Gastrocnemius medialis (tissue), 4 donors: Measurements from ENCODE around the gene LDHB. TPM values are rescaled to one million over a fixed set of nuclear protein-coding genes. Genes with fewer than 3 reads are reported as not detected.
A peak's percentile ranks its signal among the peaks of the same experiment; 100 is the strongest.

Source experiments
- ATAC-seq, 2 donors: fragments of 150-250 bp; one replicate each; pipeline ENCODE4 v1.9.1; 2016
- DNase-seq, 2 donors: peaks; one replicate each; pipeline ENCODE4 v3.0.0-alpha.2; 2019
- H3K27ac ChIP-seq, 4 donors: fragments of 200-600 bp; sonication (generic); 1 replicate in 1 of 4; 2 replicates in 3 of 4; pipeline ENCODE4 v1.5.1; 2016 to 2018; ENCODE audit warnings: mild to moderate bottlenecking in 2 of 4, moderate library complexity in 1 of 4
- H3K27me3 ChIP-seq, 3 donors: fragments of 200-600 bp; sonication (generic) in 2 of 3; 1 replicate in 1 of 3; 2 replicates in 2 of 3; pipeline versions ENCODE4 v1.5.1 to v1.6.0; 2016 to 2019; ENCODE audit warnings: mild to moderate bottlenecking in 1 of 3, moderate library complexity in 1 of 3
- H3K36me3 ChIP-seq, 2 donors: fragments of 200-600 bp; sonication (generic) in 1 of 2; one replicate each; pipeline ENCODE4 v1.5.1; 2017 to 2018
- H3K4me1 ChIP-seq, 2 donors: fragments of 200-600 bp; sonication (generic) in 1 of 2; one replicate each; pipeline ENCODE4 v1.5.1; 2016 to 2017; ENCODE audit warnings: mild to moderate bottlenecking in 2 of 2
- H3K4me3 ChIP-seq, 4 donors: fragments of 200-600 bp; sonication (generic) in 3 of 4; 1 replicate in 1 of 4; 2 replicates in 3 of 4; pipeline ENCODE4 v1.5.1; 2016 to 2019; ENCODE audit warnings: mild to moderate bottlenecking in 2 of 4
- H3K9me3 ChIP-seq, 3 donors: fragments of 200-600 bp; sonication (generic) in 2 of 3; 1 replicate in 1 of 3; 2 replicates in 2 of 3; pipeline ENCODE4 v1.5.1; 2016 to 2019
- CTCF ChIP-seq, 5 experiments: fragments of 450-650 bp in 3 of 5; fragments of 200-600 bp in 2 of 5; sonication (generic) in 2 of 5; IDR thresholded peaks in 4 of 5; conservative IDR thresholded peaks in 1 of 5; 1 replicate in 4 of 5; 2 replicates in 1 of 5; pipeline ENCODE4 v1.5.1; 2016 to 2019; ENCODE audit warnings: antibody characterized with exemption in 5 of 5, mild to moderate bottlenecking in 3 of 5, moderate library complexity in 3 of 5
- POLR2A ChIP-seq, 2 donors: fragments of 450-650 bp; IDR thresholded peaks; one replicate each; pipeline ENCODE4 v1.6.1; 2017; ENCODE audit warnings: antibody characterized with exemption in 2 of 2, mild to moderate bottlenecking in 2 of 2, moderate library complexity in 2 of 2
- in situ Hi-C, 4 donors: fragments of 200-750 bp; cut with MboI; loops; one replicate each; pipeline versions ENCODE4 v1.15.0 to v1.8.0; 2017; ENCODE audit warnings: low sequenced_read_pairs in 4 of 4
- intact Hi-C: fragments of 100-400 bp; cut with DNase I; formaldehyde crosslinking; loops from one replicate; pipeline ENCODE4 v1.15.1; 2023; ENCODE audit warnings: low total_unique reads
- total RNA-seq, 4 donors: library from RNA; depleted of rRNA; stranded (reverse); fragments of >200 nt; gene quantifications; one replicate each; pipeline versions ENCODE4 v1.1.0 to v1.2.3, GENCODE V29; 2016

The LDHB gene
- total RNA-seq, 4 donors from 2014 or later = 76.4 to 229 (median 125) TPM

GRCh38 chr12:21614506-21614905 lies 43.1 kb downstream of the LDHB start:
- no peak overlapping the region for H3K27ac ChIP-seq
- ATAC-seq = no peak
- in situ Hi-C loops = no loop called here

GRCh38 chr12:21613931-21614330 lies 43.7 kb downstream of the LDHB start:
- in situ Hi-C loops (no loop called here), intact Hi-C loops (no loop called here)
- no peak overlapping the region for H3K4me3 ChIP-seq
- DNase-seq (no peak), ATAC-seq (no peak)
- H3K4me1 ChIP-seq = peaks cover 0 to 6% of the 10 kb centered on the region in 2 donors
- no peaks in the 10 kb centered on the region for H3K27me3 ChIP-seq
- H3K27ac ChIP-seq = no peak overlapping the region
- H3K9me3 ChIP-seq = no peaks in the 10 kb centered on the region
- no peaks in the 10 kb centered on the region for H3K36me3 ChIP-seq
- TF ChIP-seq POLR2A (IDR thresholded peaks at IDR 0.05) (no peak), CTCF (IDR thresholded peaks at IDR 0.05 in 4 of 5, conservative IDR thresholded peaks at IDR 0.05 in 1 of 5) (no peak)

More at GRCh38 chr12:21614506-21614905, 43.1 kb downstream of the LDHB start:
- H3K27me3 ChIP-seq = no peaks in the 10 kb centered on the region
- intact Hi-C loops = no loop called here
- peaks cover 0 to 6% of the 10 kb centered on the region in 2 donors for H3K4me1 ChIP-seq
- TF ChIP-seq POLR2A (IDR thresholded peaks at IDR 0.05) (no peak), CTCF (IDR thresholded peaks at IDR 0.05 in 4 of 5, conservative IDR thresholded peaks at IDR 0.05 in 1 of 5) (no peak)
- H3K4me3 ChIP-seq = no peak overlapping the region
- no peaks in the 10 kb centered on the region for H3K36me3 ChIP-seq
- DNase-seq = no peak
- H3K9me3 ChIP-seq = no peaks in the 10 kb centered on the region

GRCh38 chr12:21608196-21608595 lies 49.4 kb downstream of the LDHB start:
- Histone ChIP-seq H3K4me3 (no peak overlapping the region), H3K27me3 (no peaks in the 10 kb centered on the region), H3K27ac (no peak overlapping the region), H3K9me3 (no peaks in the 10 kb centered on the region), H3K4me1 (no peaks in the 10 kb centered on the region), H3K36me3 (no peaks in the 10 kb centered on the region)
- DNase-seq (no peak), ATAC-seq (no peak)
- intact Hi-C loops (no loop called here), in situ Hi-C loops (loop anchor here in 2 of 4 donors (5.0 to 10.0 kb wide), 2 partner anchors 67 to 74 kb away; no protein-coding TSS in a partner anchor)
- TF ChIP-seq POLR2A (IDR thresholded peaks at IDR 0.05) (no peak), CTCF (IDR thresholded peaks at IDR 0.05 in 4 of 5, conservative IDR thresholded peaks at IDR 0.05 in 1 of 5) (no peak)

- Histone ChIP-seq H3K4me1 (no peaks in the 10 kb centered on the region), H3K27ac (no peak overlapping the region), H3K4me3 (no peak overlapping the region), H3K27me3 (no peaks in the 10 kb centered on the region), H3K36me3 (no peaks in the 10 kb centered on the region), H3K9me3 (no peaks in the 10 kb centered on the region)
- intact Hi-C loops = loop anchor here (1.0 kb wide), 1 partner anchor 73 kb away; no protein-coding TSS in a partner anchor
- in situ Hi-C loops = loop anchor here in 2 of 4 donors (5.0 to 10.0 kb wide), 2 partner anchors 67 to 75 kb away; no protein-coding TSS in a partner anchor
- TF ChIP-seq POLR2A (IDR thresholded peaks at IDR 0.05) = no peak
- TF ChIP-seq CTCF (IDR thresholded peaks at IDR 0.05 in 4 of 5, conservative IDR thresholded peaks at IDR 0.05 in 1 of 5) = peak in 1 of 5 experiments; percentile 18
- ATAC-seq (no peak), DNase-seq (no peak)
These were observed 49.9 kb downstream of the LDHB start for GRCh38 chr12:21607701-21608100.

- in situ Hi-C loops (loop anchor here in 2 of 4 donors (5.0 to 10.0 kb wide), 2 partner anchors 69 to 76 kb away; no protein-coding TSS in a partner anchor), intact Hi-C loops (no loop called here)
- Histone ChIP-seq H3K4me3 (no peak overlapping the region), H3K36me3 (no peaks in the 10 kb centered on the region), H3K27me3 (no peaks in the 10 kb centered on the region), H3K4me1 (no peaks in the 10 kb centered on the region), H3K9me3 (no peaks in the 10 kb centered on the region), H3K27ac (no peak overlapping the region)
- no peak for TF ChIP-seq POLR2A (IDR thresholded peaks at IDR 0.05)
- TF ChIP-seq CTCF (IDR thresholded peaks at IDR 0.05 in 4 of 5, conservative IDR thresholded peaks at IDR 0.05 in 1 of 5) = no peak
- ATAC-seq (no peak), DNase-seq (no peak)
These were observed 51.5 kb downstream of the LDHB start for GRCh38 chr12:21606175-21606574.
